Suprapubic skin (tissue), 3 donors: ENCODE data around the gene GPATCH4.

ENCODE experiments used
- CTCF ChIP-seq, 2 donors: fragments of 200-600 bp in 1 of 2; fragments of 450-650 bp in 1 of 2; sonication (generic) in 1 of 2; IDR thresholded peaks; one replicate each; pipeline ENCODE4 v1.5.1; 2016 to 2019; ENCODE audit warnings: antibody characterized with exemption in 2 of 2, mild to moderate bottlenecking in 1 of 2, moderate library complexity in 1 of 2
- POLR2AphosphoS5 ChIP-seq, 3 donors: sonication (generic); formaldehyde crosslinking; IDR thresholded peaks; one replicate each; pipeline ENCODE4 v1.6.1; 2017; ENCODE audit warnings: antibody characterized with exemption in 3 of 3

DNA sequence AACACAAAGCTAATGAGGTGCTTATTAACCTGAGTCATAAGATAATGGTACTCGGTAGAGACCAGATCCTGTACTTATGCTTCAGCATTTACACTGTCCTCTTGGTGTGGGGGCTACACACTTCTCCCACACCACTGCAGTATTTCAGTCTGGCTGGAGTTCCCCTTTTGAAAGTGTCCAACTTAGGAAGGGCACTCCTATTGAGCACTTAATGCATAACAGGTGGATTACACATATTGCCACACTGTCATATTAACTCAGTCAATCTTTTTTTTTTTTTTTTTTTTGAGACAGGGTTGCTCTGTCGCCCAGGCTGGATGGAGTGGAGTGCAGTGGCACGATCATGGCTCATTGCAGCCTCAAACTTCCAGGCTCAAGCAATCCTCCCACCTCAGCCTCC, 1.5 kb downstream of the GPATCH4 start:
- TF ChIP-seq POLR2AphosphoS5 (IDR thresholded peaks at IDR 0.05) (no peak), CTCF (IDR thresholded peaks at IDR 0.05) (no peak)
